ENCODE results near the gene CTSC. TPM values are rescaled to one million over a fixed set of nuclear protein-coding genes. Genes with fewer than 3 reads are reported as not detected.

The CTSC gene
- total RNA-seq, 1 experiment from 2014 or later = 250 TPM

- Histone ChIP-seq H3K36me3 (ENCODE audit: control insufficient read depth, insufficient read depth, low read length) (no peaks in the 10 kb centered on the region), H3K4me1 (peaks cover 10% of the 10 kb centered on the region), H3K4me3 (ENCODE audit: low read depth, low read length) (no peak overlapping the region), H3K27me3 (replicated peaks; ENCODE audit: control insufficient read depth, insufficient read depth, low read length) (no peaks in the 10 kb centered on the region), H3K9me3 (no peaks in the 10 kb centered on the region)
- Mint-ChIP-seq H3K4me3 (ENCODE audit: unreplicated experiment) (no peak overlapping the region), H3K27me3 (ENCODE audit: insufficient read depth, unreplicated experiment) (no peaks in the 10 kb centered on the region), H3K27ac (ENCODE audit: unreplicated experiment) (no peak overlapping the region), H3K9me3 (ENCODE audit: unreplicated experiment) (no peaks in the 10 kb centered on the region), H3K36me3 (ENCODE audit: insufficient read depth, unreplicated experiment) (peaks cover 32% of the 10 kb centered on the region), H3K4me1 (ENCODE audit: low read depth, unreplicated experiment) (peaks cover 17% of the 10 kb centered on the region)
- ChIA-PET CTCF (no interaction called here), POLR2A (no interaction called here)
- intact Hi-C loops (cut with micrococcal nuclease; ENCODE audit: unreplicated experiment) = no loop called here
- no TSS peak for BruUV-seq (replicated peaks)
- DNase-seq = no peak
- TF ChIP-seq, protein P1, sequence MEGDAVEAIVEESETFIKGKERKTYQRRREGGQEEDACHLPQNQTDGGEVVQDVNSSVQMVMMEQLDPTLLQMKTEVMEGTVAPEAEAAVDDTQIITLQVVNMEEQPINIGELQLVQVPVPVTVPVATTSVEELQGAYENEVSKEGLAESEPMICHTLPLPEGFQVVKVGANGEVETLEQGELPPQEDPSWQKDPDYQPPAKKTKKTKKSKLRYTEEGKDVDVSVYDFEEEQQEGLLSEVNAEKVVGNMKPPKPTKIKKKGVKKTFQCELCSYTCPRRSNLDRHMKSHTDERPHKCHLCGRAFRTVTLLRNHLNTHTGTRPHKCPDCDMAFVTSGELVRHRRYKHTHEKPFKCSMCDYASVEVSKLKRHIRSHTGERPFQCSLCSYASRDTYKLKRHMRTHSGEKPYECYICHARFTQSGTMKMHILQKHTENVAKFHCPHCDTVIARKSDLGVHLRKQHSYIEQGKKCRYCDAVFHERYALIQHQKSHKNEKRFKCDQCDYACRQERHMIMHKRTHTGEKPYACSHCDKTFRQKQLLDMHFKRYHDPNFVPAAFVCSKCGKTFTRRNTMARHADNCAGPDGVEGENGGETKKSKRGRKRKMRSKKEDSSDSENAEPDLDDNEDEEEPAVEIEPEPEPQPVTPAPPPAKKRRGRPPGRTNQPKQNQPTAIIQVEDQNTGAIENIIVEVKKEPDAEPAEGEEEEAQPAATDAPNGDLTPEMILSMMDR (IDR thresholded peaks at IDR 0.05; ENCODE audit: insufficient read depth in 1 of 2, low read depth in 1 of 2, low read length in 1 of 2, severe bottlenecking in 1 of 2, unreplicated experiment in 1 of 2) = no peak
Observed at GRCh38 chr11:88304352-88304751, 33.2 kb downstream of the CTSC start.

GRCh38 chr11:88303037-88303436 lies 34.5 kb downstream of the CTSC start:
- BruUV-seq (replicated peaks) = no TSS peak
- Mint-ChIP-seq H3K9me3 (ENCODE audit: unreplicated experiment) (no peaks in the 10 kb centered on the region), H3K27ac (ENCODE audit: unreplicated experiment) (no peak overlapping the region), H3K4me3 (ENCODE audit: unreplicated experiment) (no peak overlapping the region), H3K4me1 (ENCODE audit: low read depth, unreplicated experiment) (peaks cover 23% of the 10 kb centered on the region), H3K36me3 (ENCODE audit: insufficient read depth, unreplicated experiment) (peaks cover 26% of the 10 kb centered on the region), H3K27me3 (ENCODE audit: insufficient read depth, unreplicated experiment) (no peaks in the 10 kb centered on the region)
- Histone ChIP-seq H3K4me3 (ENCODE audit: low read depth, low read length) (no peak overlapping the region), H3K4me1 (peaks cover 10% of the 10 kb centered on the region), H3K36me3 (ENCODE audit: control insufficient read depth, insufficient read depth, low read length) (no peaks in the 10 kb centered on the region), H3K27me3 (replicated peaks; ENCODE audit: control insufficient read depth, insufficient read depth, low read length) (no peaks in the 10 kb centered on the region), H3K9me3 (no peaks in the 10 kb centered on the region)
- intact Hi-C loops (cut with micrococcal nuclease; ENCODE audit: unreplicated experiment) = no loop called here
- ChIA-PET POLR2A (no interaction called here), CTCF (no interaction called here)
- DNase-seq = no peak
- TF ChIP-seq, protein P1 (IDR thresholded peaks at IDR 0.05; ENCODE audit: insufficient read depth in 1 of 2, low read depth in 1 of 2, low read length in 1 of 2, severe bottlenecking in 1 of 2, unreplicated experiment in 1 of 2) = no peak

DNA sequence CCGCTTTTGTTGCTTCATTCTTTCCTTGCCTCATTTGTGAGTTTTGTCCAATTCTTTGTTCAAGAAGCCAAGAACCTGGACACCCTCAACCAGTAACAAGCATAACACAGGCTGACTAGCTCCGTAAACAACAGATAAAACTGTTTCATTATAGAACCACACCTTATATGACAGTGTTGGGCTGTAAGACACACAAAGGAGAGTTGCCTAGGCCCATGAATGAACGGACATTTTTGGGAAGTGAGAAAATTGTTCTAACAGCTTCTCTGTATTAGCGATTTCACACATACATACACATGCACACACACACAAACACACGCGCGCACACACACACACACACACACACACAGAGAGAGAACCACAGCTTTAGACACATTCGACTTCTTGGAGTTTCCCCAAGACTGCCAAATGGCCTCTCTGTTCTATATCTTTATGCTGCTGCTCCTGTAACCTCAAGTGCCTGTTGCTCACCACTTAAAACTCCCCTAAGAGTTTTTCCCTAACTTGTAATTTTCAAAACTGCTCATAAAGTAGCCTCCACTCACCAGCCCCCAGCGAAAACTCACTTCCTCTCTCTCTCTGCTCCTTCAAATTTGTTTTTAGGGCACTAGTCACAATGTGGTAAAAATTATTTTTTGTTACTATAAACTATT lies 35.9 kb downstream of the CTSC start:
- intact Hi-C loops (cut with micrococcal nuclease; ENCODE audit: unreplicated experiment) = loop anchor here (1.0 kb wide), 2 partner anchors 36 to 101 kb away; partner anchors contain the start of gene CTSC
- POLR2A ChIA-PET = no interaction called here
- Histone ChIP-seq H3K4me3 (ENCODE audit: low read depth, low read length) (no peak overlapping the region), H3K9me3 (no peaks in the 10 kb centered on the region), H3K4me1 (peaks cover 10% of the 10 kb centered on the region), H3K27me3 (replicated peaks; ENCODE audit: control insufficient read depth, insufficient read depth, low read length) (no peaks in the 10 kb centered on the region), H3K36me3 (ENCODE audit: control insufficient read depth, insufficient read depth, low read length) (peaks cover under 1% of the 10 kb centered on the region; the same call in 1 of the 2 replicates)
- Mint-ChIP-seq H3K4me3 (ENCODE audit: unreplicated experiment) (no peak overlapping the region), H3K9me3 (ENCODE audit: unreplicated experiment) (no peaks in the 10 kb centered on the region), H3K36me3 (ENCODE audit: insufficient read depth, unreplicated experiment) (peaks cover 19% of the 10 kb centered on the region), H3K27me3 (ENCODE audit: insufficient read depth, unreplicated experiment) (no peaks in the 10 kb centered on the region), H3K4me1 (ENCODE audit: low read depth, unreplicated experiment) (peaks cover 30% of the 10 kb centered on the region), H3K27ac (ENCODE audit: unreplicated experiment) (peak overlapping the region; percentile 19)
- TF ChIP-seq, protein P1 (IDR thresholded peaks at IDR 0.05; ENCODE audit: insufficient read depth in 1 of 2, low read depth in 1 of 2, low read length in 1 of 2, severe bottlenecking in 1 of 2, unreplicated experiment in 1 of 2) = no peak
- no TSS peak for BruUV-seq (replicated peaks)
- no peak for DNase-seq
- CTCF ChIA-PET = interaction anchor here (0.6 kb wide), 1 partner anchor 384 kb away, joined by 3 read pairs; no protein-coding TSS in a partner anchor

Data from Caco-2 (cell line).